Sigmoid colon (tissue), 7 donors: ENCODE results near the gene SLC39A9. TPM values are rescaled to one million over a fixed set of nuclear protein-coding genes. Genes with fewer than 3 reads are reported as not detected.
"Not testable (repeated sequence)": the region's sequence is repeated elsewhere in the genome, so short reads cannot be mapped to it uniquely, and the experiment has no call there.

ENCODE experiments used
- DNase-seq: peaks from one replicate; pipeline ENCODE4 v3.0.0-alpha.2; 2019
- H3K27ac ChIP-seq, 4 donors: fragments of 200-600 bp; sonication (generic); one replicate each; pipeline ENCODE4 v1.5.1; 2016 to 2019; ENCODE audit warnings: mild to moderate bottlenecking in 1 of 4
- H3K27me3 ChIP-seq, 3 donors: fragments of 200-600 bp; sonication (generic); one replicate each; pipeline ENCODE4 v1.5.1; 2019; ENCODE audit warnings: mild to moderate bottlenecking in 1 of 3
- H3K36me3 ChIP-seq, 4 donors: fragments of 200-600 bp; sonication (generic); one replicate each; pipeline ENCODE4 v1.5.1; 2016 to 2019
- H3K4me1 ChIP-seq, 4 donors: fragments of 200-600 bp; sonication (generic); one replicate each; pipeline ENCODE4 v1.5.1; 2017 to 2019
- H3K4me3 ChIP-seq, 4 donors: fragments of 200-600 bp; sonication (generic); one replicate each; pipeline ENCODE4 v1.5.1; 2017 to 2019; ENCODE audit warnings: mild to moderate bottlenecking in 2 of 4, moderate library complexity in 1 of 4
- H3K9me3 ChIP-seq, 4 donors: fragments of 200-600 bp in 3 of 4; sonication (generic) in 3 of 4; one replicate each; pipeline versions ENCODE4 v1.5.1 to v1.6.1; 2013 to 2019
- CTCF ChIP-seq, 4 experiments: fragments of 450-650 bp in 3 of 4; fragments of 200-600 bp in 1 of 4; IDR thresholded peaks; one replicate each; pipeline ENCODE4 v1.5.1; 2016 to 2019; ENCODE audit warnings: antibody characterized with exemption in 4 of 4, mild to moderate bottlenecking in 3 of 4, moderate library complexity in 2 of 4
- EP300 ChIP-seq, 4 donors: sonication (generic); formaldehyde crosslinking; IDR thresholded peaks; one replicate each; pipeline ENCODE4 v1.6.1; 2017; ENCODE audit warnings: antibody characterized with exemption in 4 of 4
- POLR2A ChIP-seq, 2 donors: fragments of 450-650 bp; IDR thresholded peaks; one replicate each; pipeline ENCODE4 v1.6.1; 2016; ENCODE audit warnings: antibody characterized with exemption in 2 of 2, mild to moderate bottlenecking in 2 of 2, moderate library complexity in 2 of 2
- POLR2AphosphoS5 ChIP-seq, 4 donors: sonication (generic); formaldehyde crosslinking; IDR thresholded peaks; one replicate each; pipeline ENCODE4 v1.6.1; 2017; ENCODE audit warnings: antibody characterized with exemption in 4 of 4
- WGBS, 2 donors: extraction: QIAGEN DNeasy Blood & Tissue Kit; methylation state at CpG; one replicate each; pipeline ENCODE4 v1.1.7; 2013; 5-methylcytosine and 5-hydroxymethylcytosine counted together
- intact Hi-C: fragments of 100-400 bp; cut with DNase I; formaldehyde crosslinking; loops from one replicate; pipeline ENCODE4 v1.15.1; 2023
- polyA plus RNA-seq, 3 donors: library from polyadenylated mRNA; stranded (reverse); fragments of 200-250 nt; gene quantifications; one replicate each; pipeline ENCODE4 v1.2.3, GENCODE V29; 2013
- total RNA-seq, 4 donors: library from RNA; depleted of rRNA; stranded (reverse); fragments of >200 nt; gene quantifications; one replicate each; pipeline ENCODE4 v1.1.0, GENCODE V29; 2016
- donor health status: healthy with polysubstance abuse.
- donor health status: Bipolar disorder and iron deficiency.
- donor health status: healthy.

Gene SLC39A9
- total and polyA plus RNA-seq, 7 donors = 11.4 to 47.4 (median 39.0) TPM

GRCh38 chr14:69493038-69493437 is 94.5 kb downstream of the SLC39A9 start:
- no peak for DNase-seq
- WGBS, 2 donors = 85% methylated on average over 4 of the region's 4 CpGs
- Histone ChIP-seq H3K36me3 (no peaks in the 10 kb centered on the region), H3K4me3 (no peak overlapping the region), H3K27me3 (peaks cover 0 to 5% (median 0%) of the 10 kb centered on the region in 3 donors), H3K27ac (no peak overlapping the region), H3K4me1 (no peaks in the 10 kb centered on the region), H3K9me3 (no peaks in the 10 kb centered on the region)
- TF ChIP-seq POLR2AphosphoS5 (IDR thresholded peaks at IDR 0.05) = no peak
- no peak for TF ChIP-seq CTCF (IDR thresholded peaks at IDR 0.05)
- no peak for TF ChIP-seq POLR2A (IDR thresholded peaks at IDR 0.05)
- no peak for TF ChIP-seq EP300 (IDR thresholded peaks at IDR 0.05)
- intact Hi-C loops = no loop called here

GRCh38 chr14:69493791-69494190 is 95.3 kb downstream of the SLC39A9 start:
- WGBS, 2 donors = 58 to 69% methylated on average over 3 of the region's 3 CpGs
- TF ChIP-seq POLR2A (IDR thresholded peaks at IDR 0.05) = no peak
- no peak for TF ChIP-seq POLR2AphosphoS5 (IDR thresholded peaks at IDR 0.05)
- TF ChIP-seq CTCF (IDR thresholded peaks at IDR 0.05) = no peak
- TF ChIP-seq EP300 (IDR thresholded peaks at IDR 0.05) = no peak
- no peaks in the 10 kb centered on the region for H3K36me3 ChIP-seq
- H3K4me1 ChIP-seq = no peaks in the 10 kb centered on the region
- no peaks in the 10 kb centered on the region for H3K9me3 ChIP-seq
- DNase-seq = no peak
- H3K4me3 ChIP-seq = no peak overlapping the region
- intact Hi-C loops = no loop called here
- no peaks in the 10 kb centered on the region for H3K27me3 ChIP-seq
- no peak overlapping the region for H3K27ac ChIP-seq

- H3K4me3 ChIP-seq = no peak overlapping the region
- no peaks in the 10 kb centered on the region for H3K36me3 ChIP-seq
- DNase-seq = no peak
- no peak overlapping the region for H3K27ac ChIP-seq
- intact Hi-C loops = no loop called here
- H3K9me3 ChIP-seq = no peaks in the 10 kb centered on the region
- H3K4me1 ChIP-seq = no peaks in the 10 kb centered on the region
- H3K27me3 ChIP-seq = no peaks in the 10 kb centered on the region
- TF ChIP-seq CTCF (IDR thresholded peaks at IDR 0.05) (no peak), POLR2AphosphoS5 (IDR thresholded peaks at IDR 0.05) (no peak), EP300 (IDR thresholded peaks at IDR 0.05) (no peak), POLR2A (IDR thresholded peaks at IDR 0.05) (no peak)
- WGBS, 2 donors = 92% methylated on average over 5 of the region's 5 CpGs
Measured at GRCh38 chr14:69495341-69495921, 96.9 kb downstream of the SLC39A9 start.

- intact Hi-C loops, H3K9me3 ChIP-seq, H3K36me3 ChIP-seq, H3K27ac ChIP-seq, H3K4me3 ChIP-seq, DNase-seq, H3K27me3 ChIP-seq: not testable (repeated sequence)
- H3K4me1 ChIP-seq = peaks cover 0 to 13% (median 10%) of the 10 kb centered on the region in 4 donors
- WGBS, 2 donors = 93 to 95% methylated on average over 4 of the region's 4 CpGs
Measured at GRCh38 chr14:69497866-69498265, 99.4 kb downstream of the SLC39A9 start.

GRCh38 chr14:69498286-69498685 is 99.8 kb downstream of the SLC39A9 start:
- peaks cover 0 to 13% (median 10%) of the 10 kb centered on the region in 4 donors for H3K4me1 ChIP-seq
- H3K4me3 ChIP-seq, H3K27me3 ChIP-seq, DNase-seq, H3K9me3 ChIP-seq, intact Hi-C loops, H3K36me3 ChIP-seq, H3K27ac ChIP-seq: not testable (repeated sequence)
- WGBS, 2 donors = 95 to 97% methylated on average over 4 of the region's 4 CpGs

- Histone ChIP-seq H3K27me3 (no peaks in the 10 kb centered on the region), H3K36me3 (no peaks in the 10 kb centered on the region), H3K27ac (no peak overlapping the region), H3K4me3 (no peak overlapping the region), H3K9me3 (no peaks in the 10 kb centered on the region), H3K4me1 (peaks cover 0 to 13% (median 10%) of the 10 kb centered on the region in 4 donors)
- no peak for DNase-seq
- TF ChIP-seq POLR2AphosphoS5 (IDR thresholded peaks at IDR 0.05) = no peak
- TF ChIP-seq POLR2A (IDR thresholded peaks at IDR 0.05) = no peak
- TF ChIP-seq CTCF (IDR thresholded peaks at IDR 0.05) = no peak
- TF ChIP-seq EP300 (IDR thresholded peaks at IDR 0.05) = no peak
- intact Hi-C loops = no loop called here
- 87 to 89% methylated on average over 5 of the region's 5 CpGs for WGBS, 2 donors
Measured at GRCh38 chr14:69499436-69499835, 100.9 kb downstream of the SLC39A9 start.
